Mesendoderm (in vitro differentiated cells): ENCODE data around the gene SLC49A3.
"Not testable (repeated sequence)": the region's sequence is repeated elsewhere in the genome, so short reads cannot be mapped to it uniquely, and the experiment has no call there.

Experiments
- DNase-seq: peaks from one replicate; pipeline ENCODE4 v3.0.0; 2013
- H2AK5ac ChIP-seq: 2 replicates; pipeline ENCODE4 v1.6.1; 2013; ENCODE audit warnings: low read length, inconsistent platforms
- H2BK120ac ChIP-seq: 2 replicates; pipeline ENCODE4 v1.6.1; 2013; ENCODE audit warnings: low read depth, mild to moderate bottlenecking, low read length, moderate library complexity, mixed read lengths
- H2BK15ac ChIP-seq: replicated peaks from 2 replicates; pipeline ENCODE4 v1.6.1; 2013; ENCODE audit warnings: low read depth, mild to moderate bottlenecking, moderate library complexity
- H2BK5ac ChIP-seq: 2 replicates; pipeline ENCODE4 v1.6.1; 2013; ENCODE audit warnings: low read length, inconsistent platforms
- H3K18ac ChIP-seq: 2 replicates; pipeline ENCODE4 v1.6.1; 2013; ENCODE audit warnings: mild to moderate bottlenecking, low read length, mixed read lengths
- H3K23ac ChIP-seq: one replicate; pipeline ENCODE4 v1.6.1; 2013; ENCODE audit warnings: low read length
- H3K27ac ChIP-seq: 2 replicates; pipeline ENCODE4 v1.5.1; 2013; ENCODE audit warnings: low read depth, mild to moderate bottlenecking, inconsistent platforms, low read length, moderate library complexity
- H3K27me3 ChIP-seq: 2 replicates; pipeline ENCODE4 v1.6.1; 2013; ENCODE audit warnings: low read length, control low read depth, mild to moderate bottlenecking, inconsistent platforms; ENCODE audit not compliant: insufficient read depth, poor library complexity
- H3K36me3 ChIP-seq: 2 replicates; pipeline ENCODE4 v1.6.1; 2013; ENCODE audit warnings: low read length, inconsistent platforms; ENCODE audit not compliant: control insufficient read depth, insufficient read depth
- H3K4ac ChIP-seq: one replicate; pipeline ENCODE4 v1.6.1; 2013; ENCODE audit warnings: low read depth, mild to moderate bottlenecking, low read length, moderate library complexity
- H3K4me1 ChIP-seq: 2 replicates; pipeline ENCODE4 v1.6.1; 2013; ENCODE audit warnings: low read depth, low read length, inconsistent platforms; ENCODE audit not compliant: control insufficient read depth
- H3K4me2 ChIP-seq: 2 replicates; pipeline ENCODE4 v1.6.1; 2013; ENCODE audit warnings: low read length
- H3K4me3 ChIP-seq: 2 replicates; pipeline ENCODE4 v1.5.1; 2013; ENCODE audit warnings: mild to moderate bottlenecking, low read length
- H3K56ac ChIP-seq: one replicate; pipeline ENCODE4 v1.6.1; 2013; ENCODE audit warnings: low read length
- H3K79me1 ChIP-seq: 2 replicates; pipeline ENCODE4 v1.6.1; 2013; ENCODE audit warnings: low read length, inconsistent platforms
- H3K79me2 ChIP-seq: 2 replicates; pipeline ENCODE4 v1.6.1; 2013; ENCODE audit warnings: mild to moderate bottlenecking, low read length; ENCODE audit not compliant: control insufficient read depth, insufficient read depth
- H3K9ac ChIP-seq: 2 replicates; pipeline ENCODE4 v1.6.1; 2013; ENCODE audit warnings: low read length, inconsistent platforms
- H4K5ac ChIP-seq: one replicate; pipeline ENCODE4 v1.6.1; 2013; ENCODE audit warnings: low read length
- H4K8ac ChIP-seq: one replicate; pipeline ENCODE4 v1.6.1; 2013; ENCODE audit warnings: low read depth, mild to moderate bottlenecking, control low read depth, low read length, moderate library complexity
- WGBS: extraction: QIAGEN DNeasy Blood & Tissue Kit; methylation state at CpG from one replicate; pipeline ENCODE4 v1.1.7; 2013; ENCODE audit warnings: low lambda C conversion rate, missing lambda C conversion rate; ENCODE audit not compliant: insufficient coverage; ENCODE audit errors: extremely low coverage; 5-methylcytosine and 5-hydroxymethylcytosine counted together

Gene SLC49A3

GRCh38 chr4:706834-707598 is 18.1 kb upstream of the SLC49A3 start:
- Histone ChIP-seq H4K8ac (no peak overlapping the region), H3K23ac (no peak overlapping the region), H3K4me1 (no peaks in the 10 kb centered on the region), H3K36me3 (no peaks in the 10 kb centered on the region), H3K9ac (peak overlapping the region; percentile 52), H2BK120ac (no peak overlapping the region), H3K56ac (peak overlapping the region; percentile 78), H2AK5ac (no peak overlapping the region), H3K79me1 (peaks cover 24% of the 10 kb centered on the region), H3K4me3 (no peak overlapping the region), H4K5ac (no peak overlapping the region), H3K4ac (no peak overlapping the region), H3K79me2 (peaks cover 42% of the 10 kb centered on the region), H2BK15ac (no peak overlapping the region), H3K27me3 (no peaks in the 10 kb centered on the region), H2BK5ac (no peak overlapping the region), H3K18ac (no peak overlapping the region), H3K27ac (no peak overlapping the region), H3K4me2 (peak overlapping the region; percentile 48)
- no peak for DNase-seq
- WGBS, result no CpG with 5 or more reads among the region's 21 CpGs

GRCh38 chr4:706083-706633 is 17.2 kb upstream of the SLC49A3 start:
- Histone ChIP-seq H3K4me3 (peak overlapping the region; percentile 88), H3K4ac (peak overlapping the region; percentile 95), H3K79me1 (peaks cover 24% of the 10 kb centered on the region), H3K23ac (peak overlapping the region; percentile 89), H4K8ac (peak overlapping the region; percentile 84), H3K4me2 (peak overlapping the region; percentile 52), H3K9ac (peak overlapping the region; percentile 99), H2BK5ac (peak overlapping the region; percentile 59), H3K79me2 (peaks cover 42% of the 10 kb centered on the region), H3K18ac (peak overlapping the region; percentile 72), H2AK5ac (peak overlapping the region; percentile 65), H3K27ac (peak overlapping the region; percentile 49), H3K56ac (peak overlapping the region; percentile 96)
- DNase-seq, H2BK120ac ChIP-seq, H3K4me1 ChIP-seq, H2BK15ac ChIP-seq, H3K36me3 ChIP-seq, H4K5ac ChIP-seq, H3K27me3 ChIP-seq: not testable (repeated sequence)
- WGBS, result no CpG with 5 or more reads among the region's 21 CpGs

GRCh38 chr4:705278-706082 is 16.5 kb upstream of the SLC49A3 start, which contains the start of gene PCGF3:
TSS of gene PCGF3 (plus strand) at chr4:705832. CDS start at chr4:733681, 27,849 bp downstream.
- Histone ChIP-seq H3K79me1 (peaks cover 21% of the 10 kb centered on the region), H3K9ac (peak within 1 kb of the TSS; percentile 99), H3K27ac (peak within 1 kb of the TSS; percentile 49), H2AK5ac (peak within 1 kb of the TSS; percentile 65), H2BK15ac (no peak within 1 kb of the TSS), H3K36me3 (no peaks in the 10 kb centered on the region), H2BK5ac (peak within 1 kb of the TSS; percentile 59), H3K4me1 (no peaks in the 10 kb centered on the region), H4K5ac (no peak within 1 kb of the TSS), H4K8ac (peak within 1 kb of the TSS; percentile 84), H3K4me3 (peak within 1 kb of the TSS; percentile 88), H3K4me2 (peak within 1 kb of the TSS; percentile 79), H3K23ac (peak within 1 kb of the TSS; percentile 89), H3K18ac (peak within 1 kb of the TSS; percentile 72), H3K4ac (peak within 1 kb of the TSS; percentile 95), H3K79me2 (peaks cover 35% of the 10 kb centered on the region), H2BK120ac (peak within 1 kb of the TSS; percentile 50), H3K27me3 (no peaks in the 10 kb centered on the region), H3K56ac (peak within 1 kb of the TSS; percentile 96)
- WGBS, result no CpG with 5 or more reads among the region's 82 CpGs
- peak; percentile 96 for DNase-seq

GRCh38 chr4:704971-705277 is 16.0 kb upstream of the SLC49A3 start:
- Histone ChIP-seq H2BK15ac (no peak overlapping the region), H4K5ac (no peak overlapping the region), H3K27me3 (no peaks in the 10 kb centered on the region), H2BK120ac (no peak overlapping the region), H3K4ac (no peak overlapping the region), H4K8ac (no peak overlapping the region), H3K4me1 (no peaks in the 10 kb centered on the region), H3K56ac (no peak overlapping the region), H3K36me3 (no peaks in the 10 kb centered on the region), H3K9ac (no peak overlapping the region), H3K27ac (no peak overlapping the region), H2BK5ac (no peak overlapping the region), H3K79me2 (peaks cover 30% of the 10 kb centered on the region), H3K4me2 (no peak overlapping the region), H3K18ac (no peak overlapping the region), H3K79me1 (peaks cover 19% of the 10 kb centered on the region), H2AK5ac (peak overlapping the region; percentile 22), H3K23ac (no peak overlapping the region), H3K4me3 (no peak overlapping the region)
- no peak for DNase-seq
- WGBS, result 100% methylated on average over 1 of the region's 1 CpG

GRCh38 chr4:704198-704891 is 15.4 kb upstream of the SLC49A3 start:
- Histone ChIP-seq H3K4me3 (no peak overlapping the region), H3K27me3 (no peaks in the 10 kb centered on the region), H2BK5ac (no peak overlapping the region), H3K23ac (no peak overlapping the region), H4K5ac (no peak overlapping the region), H3K4ac (no peak overlapping the region), H3K18ac (no peak overlapping the region), H2BK120ac (no peak overlapping the region), H3K4me2 (no peak overlapping the region), H2BK15ac (no peak overlapping the region), H3K36me3 (no peaks in the 10 kb centered on the region), H3K27ac (no peak overlapping the region), H3K79me1 (peaks cover 14% of the 10 kb centered on the region), H4K8ac (no peak overlapping the region), H3K9ac (no peak overlapping the region), H3K4me1 (no peaks in the 10 kb centered on the region), H3K56ac (no peak overlapping the region), H2AK5ac (no peak overlapping the region), H3K79me2 (peaks cover 25% of the 10 kb centered on the region)
- no peak for DNase-seq
- WGBS, result no CpG with 5 or more reads among the region's 46 CpGs
